ENCODE results near the gene LSAMP.

LSAMP gene

GRCh38 chr3:116000311-116000710 is 445.0 kb downstream of the LSAMP start:
- FAIRE-seq: no peak

GRCh38 chr3:115999613-116000012 is 445.7 kb downstream of the LSAMP start:
- FAIRE-seq: no peak

- no peak for FAIRE-seq
Observed at GRCh38 chr3:115999001-115999585, 446.2 kb downstream of the LSAMP start.

GRCh38 chr3:115996420-115997108 is 448.7 kb downstream of the LSAMP start:
- FAIRE-seq: no peak

GRCh38 chr3:115990669-115991068 is 454.6 kb downstream of the LSAMP start:
- no peak for FAIRE-seq

GRCh38 chr3:115989684-115990421 is 455.4 kb downstream of the LSAMP start:
- FAIRE-seq: no peak

- no peak for FAIRE-seq
Observed at GRCh38 chr3:115986555-115987207, 458.6 kb downstream of the LSAMP start.

- FAIRE-seq: no peak
Observed at GRCh38 chr3:115982629-115983028, 462.7 kb downstream of the LSAMP start.

- FAIRE-seq: no peak
Observed at GRCh38 chr3:115982108-115982507, 463.2 kb downstream of the LSAMP start.

GRCh38 chr3:115980709-115981108 is 464.6 kb downstream of the LSAMP start:
- FAIRE-seq: no peak

- FAIRE-seq: no peak
Observed at GRCh38 chr3:115977866-115978265, 467.4 kb downstream of the LSAMP start.

GRCh38 chr3:115975796-115976195 is 469.5 kb downstream of the LSAMP start:
- FAIRE-seq: no peak

- FAIRE-seq: no peak
Observed at GRCh38 chr3:115975353-115975752, 469.9 kb downstream of the LSAMP start.

GRCh38 chr3:115974940-115975339 is 470.3 kb downstream of the LSAMP start:
- no peak for FAIRE-seq

- no peak for FAIRE-seq
Observed at GRCh38 chr3:115968871-115969270, 476.4 kb downstream of the LSAMP start.

GRCh38 chr3:115961380-115961779 is 483.9 kb downstream of the LSAMP start:
- no peak for FAIRE-seq

- FAIRE-seq: no peak
Observed at GRCh38 chr3:115960799-115961198, 484.5 kb downstream of the LSAMP start.

- FAIRE-seq: no peak
Observed at GRCh38 chr3:115958526-115958925, 486.8 kb downstream of the LSAMP start.

- no peak for FAIRE-seq
Observed at GRCh38 chr3:115947325-115947724, 498.0 kb downstream of the LSAMP start.

- FAIRE-seq: no peak
Observed at GRCh38 chr3:115943579-115943978, 501.7 kb downstream of the LSAMP start.

- no peak for FAIRE-seq
Observed at GRCh38 chr3:115937054-115937453, 508.2 kb downstream of the LSAMP start.

- FAIRE-seq: no peak
Observed at GRCh38 chr3:115932807-115933206, 512.5 kb downstream of the LSAMP start.

GRCh38 chr3:115931581-115931980 is 513.7 kb downstream of the LSAMP start:
- FAIRE-seq: no peak

GRCh38 chr3:115930922-115931321 is 514.4 kb downstream of the LSAMP start:
- FAIRE-seq: no peak
